Adrenal gland (tissue), 5 donors: ENCODE data around the gene ELOB.

ENCODE experiments used
- CTCF ChIP-seq, 6 experiments: fragments of 450-650 bp in 4 of 6; fragments of 200-600 bp in 2 of 6; sonication (generic) in 1 of 6; IDR thresholded peaks; 1 replicate in 5 of 6; 2 replicates in 1 of 6; pipeline versions ENCODE4 v1.5.1 to v1.8.0; 2016 to 2021; ENCODE audit warnings: antibody characterized with exemption in 6 of 6, mild to moderate bottlenecking in 2 of 6, moderate library complexity in 1 of 6
- POLR2A ChIP-seq, 2 donors: fragments of 450-650 bp; IDR thresholded peaks; one replicate each; pipeline ENCODE4 v1.6.1; 2017; ENCODE audit warnings: antibody characterized with exemption in 2 of 2, mild to moderate bottlenecking in 2 of 2, moderate library complexity in 1 of 2
- donor health status: DM: no; HTN: no; CAD: no.

DNA sequence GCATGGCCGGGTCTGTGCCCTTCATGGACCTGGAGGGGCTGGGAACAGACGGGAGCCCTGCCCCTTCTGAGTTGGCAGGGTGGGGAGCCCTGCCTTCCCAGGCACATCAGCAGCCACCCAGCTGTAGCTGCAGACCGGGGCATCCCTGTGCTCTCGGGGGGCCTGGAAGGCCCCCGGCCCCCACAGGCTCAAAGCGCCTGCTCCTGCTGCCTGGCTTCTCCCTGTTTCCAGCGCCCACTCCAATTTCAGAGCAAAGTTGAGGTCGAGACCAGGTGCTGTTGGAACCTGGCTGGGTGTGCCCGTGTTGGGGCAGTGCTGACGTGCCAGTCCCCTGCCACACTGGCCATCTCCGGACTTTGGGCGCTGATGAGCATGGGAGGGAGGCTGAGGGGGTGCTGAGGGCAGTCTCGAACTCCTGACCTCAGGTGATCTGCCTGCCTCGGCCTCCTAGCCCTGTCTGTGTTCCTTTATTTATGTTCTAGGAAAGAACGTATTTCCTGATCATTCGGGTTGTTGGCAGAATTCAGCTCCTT, 52.2 kb downstream of the ELOB start:
- no peak for TF ChIP-seq POLR2A (IDR thresholded peaks at IDR 0.05)
- no peak for TF ChIP-seq CTCF (IDR thresholded peaks at IDR 0.05)
